Adipocyte (in vitro differentiated cells): Measurements from ENCODE around the gene CIDEB.

Source experiments
- DNase-seq: peaks from one replicate; pipeline ENCODE4 v3.0.0-alpha.2; 2015; ENCODE audit warnings: low read depth
- H3K27me3 ChIP-seq: replicated peaks from 2 replicates; pipeline ENCODE4 v1.7.0; 2013; ENCODE audit warnings: mild to moderate bottlenecking, low read length, moderate library complexity; ENCODE audit not compliant: control insufficient read depth, insufficient read depth
- H3K36me3 ChIP-seq: 2 replicates; pipeline ENCODE4 v1.7.0; 2013; ENCODE audit warnings: low read length, mild to moderate bottlenecking, moderate library complexity; ENCODE audit not compliant: control insufficient read depth, insufficient read depth, severe bottlenecking
- H3K4me1 ChIP-seq: 2 replicates; pipeline ENCODE4 v1.7.0; 2013; ENCODE audit warnings: mild to moderate bottlenecking, low read length, moderate library complexity; ENCODE audit not compliant: control insufficient read depth, insufficient read depth
- H3K4me3 ChIP-seq: 2 replicates; pipeline ENCODE4 v1.7.0; 2013; ENCODE audit warnings: mild to moderate bottlenecking, low read length, moderate library complexity
- H3K9ac ChIP-seq: 2 replicates; pipeline ENCODE4 v1.7.0; 2013; ENCODE audit warnings: mild to moderate bottlenecking, low read length, moderate library complexity
- H3K9me3 ChIP-seq: 2 replicates; pipeline ENCODE4 v1.7.0; 2013; ENCODE audit warnings: mild to moderate bottlenecking, low read length, moderate library complexity; ENCODE audit not compliant: control insufficient read depth

CIDEB gene

DNA sequence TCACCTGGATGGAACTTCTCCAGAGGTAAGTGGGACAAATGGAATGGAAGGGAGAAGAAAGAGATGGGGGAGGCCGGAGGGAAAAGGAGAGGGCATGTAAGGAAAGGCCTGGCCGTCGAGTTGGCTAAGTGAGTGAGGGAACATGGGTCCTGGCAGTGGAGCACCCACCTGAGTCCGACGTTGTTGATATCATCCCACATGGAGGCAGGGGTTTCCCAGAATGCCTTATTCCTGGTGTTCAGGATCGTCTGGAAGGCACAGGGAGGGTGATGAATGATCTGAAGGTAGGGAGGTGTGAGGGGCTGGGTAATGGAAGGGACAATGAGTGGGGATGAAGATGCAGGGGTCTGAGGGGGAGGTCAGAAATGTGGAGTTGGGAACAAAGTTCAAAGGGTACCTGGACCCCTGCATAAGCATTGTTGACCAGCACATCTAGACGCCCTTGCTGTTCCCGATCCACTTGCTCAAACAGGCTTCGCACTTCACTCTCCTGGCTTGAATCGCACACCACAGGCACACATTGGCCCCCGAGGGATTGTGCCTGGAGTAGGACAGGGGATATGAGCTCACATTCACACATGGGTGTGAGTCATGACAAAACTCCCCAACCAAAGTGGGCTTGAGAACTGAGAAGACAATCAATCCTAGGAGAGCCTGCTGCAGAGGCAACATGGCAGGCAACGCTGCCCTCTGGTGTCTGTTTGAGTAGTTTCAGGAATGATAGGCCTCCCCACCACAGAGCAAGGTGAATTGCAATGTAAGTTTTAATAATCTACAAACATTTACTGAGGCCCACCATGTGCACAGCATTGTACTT is 11.2 kb downstream of the CIDEB start:
- Histone ChIP-seq H3K4me1 (peaks cover 23% of the 10 kb centered on the region), H3K9ac (peak overlapping the region; percentile 30), H3K9me3 (no peaks in the 10 kb centered on the region), H3K27me3 (no peaks in the 10 kb centered on the region), H3K36me3 (peaks cover 35% of the 10 kb centered on the region), H3K4me3 (no peak overlapping the region)
- DNase-seq, result peak; percentile 90

DNA sequence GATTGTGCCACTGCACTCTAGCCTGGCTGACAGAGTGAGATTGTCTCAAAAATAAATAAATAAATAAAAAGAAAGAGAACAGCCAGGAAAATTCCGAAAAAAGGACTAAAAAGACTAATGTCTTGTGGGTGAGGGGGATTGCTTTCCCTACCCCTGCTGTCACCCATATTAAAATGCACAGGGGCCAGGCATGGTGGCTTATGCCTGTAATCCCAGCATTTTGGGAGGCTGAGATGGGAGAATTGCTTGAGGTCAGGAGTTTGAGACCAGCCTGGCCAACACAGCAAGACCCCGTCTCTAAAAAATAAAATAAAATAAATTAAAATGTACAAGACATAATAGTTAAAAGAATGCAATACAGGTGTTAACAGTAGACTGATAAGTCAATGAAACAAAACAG is 14.3 kb downstream of the CIDEB start:
- H3K36me3 ChIP-seq, result peaks cover 57% of the 10 kb centered on the region
- no peaks in the 10 kb centered on the region for H3K9me3 ChIP-seq
- H3K4me3 ChIP-seq, result no peak overlapping the region
- DNase-seq, result no peak
- no peak overlapping the region for H3K9ac ChIP-seq
- H3K27me3 ChIP-seq, result no peaks in the 10 kb centered on the region
- H3K4me1 ChIP-seq, result peaks cover 6% of the 10 kb centered on the region

DNA sequence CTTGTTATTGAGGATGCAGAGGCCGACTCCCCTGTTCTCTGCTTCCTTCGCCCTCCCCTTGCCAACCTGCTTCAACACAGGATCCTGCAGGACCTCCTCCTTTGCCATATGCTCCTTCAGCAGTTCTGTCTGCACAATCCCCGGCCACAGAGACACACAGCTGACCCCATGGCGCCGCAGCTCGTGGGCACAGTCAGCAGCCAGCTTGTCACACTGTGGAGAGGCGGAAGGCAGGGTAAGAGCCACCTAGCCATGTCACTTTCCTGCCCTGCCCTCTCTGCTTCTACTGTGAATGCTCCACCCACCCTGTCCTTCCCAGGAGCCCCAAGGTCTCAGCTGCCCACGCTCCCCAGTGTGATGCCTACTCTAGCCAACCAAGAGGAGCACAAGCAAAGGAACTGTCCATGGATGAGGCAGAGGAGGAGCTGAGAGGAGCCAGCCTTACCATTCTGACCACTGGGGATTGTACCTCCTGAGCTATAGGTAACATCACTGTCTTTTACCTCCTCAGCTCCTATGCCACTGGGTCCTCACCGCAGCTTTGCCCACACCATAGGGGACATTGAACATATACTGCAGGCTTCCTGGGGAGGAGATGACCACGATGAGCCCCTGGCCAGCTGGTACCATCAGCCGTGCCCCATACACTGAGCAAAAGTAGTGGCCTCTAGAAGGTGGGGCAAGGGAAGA is 15.5 kb downstream of the CIDEB start:
- Histone ChIP-seq H3K27me3 (no peaks in the 10 kb centered on the region), H3K4me1 (peaks cover 6% of the 10 kb centered on the region), H3K9me3 (no peaks in the 10 kb centered on the region), H3K4me3 (no peak overlapping the region), H3K9ac (no peak overlapping the region), H3K36me3 (peaks cover 57% of the 10 kb centered on the region)
- no peak for DNase-seq

DNA sequence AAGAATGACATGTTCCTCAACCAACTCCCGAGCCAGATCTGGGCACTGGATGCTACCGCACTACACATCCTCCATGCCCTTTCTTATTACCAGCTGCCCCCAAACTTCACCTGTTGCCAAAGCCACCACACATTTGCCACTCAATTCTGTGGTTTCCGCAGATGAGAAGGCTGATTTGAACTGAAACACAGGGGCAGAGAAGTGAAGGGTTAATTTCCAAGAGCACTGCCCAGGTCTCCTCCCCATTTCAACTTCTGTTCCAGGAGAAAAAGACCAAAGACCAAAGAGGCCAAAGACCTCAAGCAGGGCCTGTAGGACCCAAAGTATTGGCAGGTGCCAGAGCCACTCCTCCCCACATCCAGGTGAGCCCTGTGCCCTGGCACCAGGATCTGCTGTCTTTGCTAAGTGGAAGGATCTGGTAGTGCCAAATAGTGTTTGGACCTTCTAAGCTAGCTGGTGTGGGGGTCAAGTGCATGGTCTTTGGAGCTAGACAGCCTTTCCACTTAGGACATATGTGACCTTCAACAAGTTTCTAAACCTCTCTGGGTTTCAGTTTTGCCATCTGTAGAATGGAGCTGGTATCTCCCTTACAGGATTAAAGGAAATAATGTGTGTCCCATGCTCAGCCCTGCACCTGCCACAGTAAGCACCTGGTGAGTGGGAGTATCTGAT is 16.2 kb downstream of the CIDEB start:
- Histone ChIP-seq H3K9me3 (no peaks in the 10 kb centered on the region), H3K4me3 (no peak overlapping the region), H3K36me3 (peaks cover 57% of the 10 kb centered on the region), H3K9ac (no peak overlapping the region), H3K4me1 (peaks cover 4% of the 10 kb centered on the region), H3K27me3 (no peaks in the 10 kb centered on the region)
- no peak for DNase-seq

DNA sequence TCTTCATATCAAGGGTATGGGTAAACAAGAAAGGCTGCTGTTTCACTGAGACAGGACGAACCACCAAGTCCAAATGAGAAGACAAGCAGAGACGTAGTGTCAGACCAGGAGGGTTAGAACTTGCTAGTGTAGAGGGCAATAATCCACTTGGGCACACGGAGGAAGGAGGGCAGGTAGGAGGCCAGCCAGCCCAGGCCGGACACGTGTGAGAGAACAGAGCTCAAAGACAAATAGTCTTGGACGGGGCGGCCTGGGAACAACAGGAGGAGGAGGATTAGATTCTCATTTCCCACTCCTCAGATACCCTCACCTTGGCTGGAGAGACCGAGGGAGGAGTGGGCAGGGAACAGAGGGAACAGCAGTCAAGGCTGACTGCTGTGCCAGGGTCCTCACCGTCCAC is 17.0 kb downstream of the CIDEB start:
- Histone ChIP-seq H3K36me3 (peaks cover 50% of the 10 kb centered on the region), H3K4me1 (no peaks in the 10 kb centered on the region), H3K4me3 (no peak overlapping the region), H3K9ac (no peak overlapping the region), H3K9me3 (no peaks in the 10 kb centered on the region), H3K27me3 (no peaks in the 10 kb centered on the region)
- DNase-seq, result no peak

DNA sequence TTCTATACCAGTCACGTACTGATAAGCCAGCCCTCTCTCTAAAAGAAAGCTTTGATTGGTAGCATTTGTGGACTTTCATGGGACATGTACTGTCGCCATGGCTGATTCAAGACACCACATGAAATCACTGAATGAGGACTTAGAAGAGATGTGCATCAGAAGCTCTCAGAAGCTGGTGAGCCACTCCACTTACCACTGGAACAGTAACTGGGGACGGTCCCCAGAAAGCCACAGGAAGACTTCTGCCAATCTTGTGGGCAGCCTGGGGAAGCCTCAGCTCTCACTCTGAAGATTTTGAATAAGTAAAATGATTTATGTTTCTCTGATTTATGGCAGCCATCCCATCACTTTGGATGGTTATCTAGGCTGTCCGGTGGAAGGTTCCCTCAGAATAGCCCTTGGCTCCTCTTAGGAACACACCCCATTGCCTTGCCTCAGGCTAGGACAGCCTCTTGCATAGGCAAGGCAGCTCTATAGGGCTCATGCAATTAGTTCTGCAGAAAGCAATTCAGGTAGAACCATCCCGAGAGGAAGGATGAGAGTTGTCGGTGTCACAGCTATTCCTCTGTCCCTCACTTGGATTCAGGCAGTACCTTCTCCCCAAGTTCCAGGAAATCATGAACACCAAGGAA is 18.0 kb downstream of the CIDEB start:
- H3K4me3 ChIP-seq, result no peak overlapping the region
- H3K9ac ChIP-seq, result no peak overlapping the region
- H3K27me3 ChIP-seq, result no peaks in the 10 kb centered on the region
- H3K4me1 ChIP-seq, result no peaks in the 10 kb centered on the region
- no peaks in the 10 kb centered on the region for H3K9me3 ChIP-seq
- peaks cover 41% of the 10 kb centered on the region for H3K36me3 ChIP-seq
- no peak for DNase-seq

DNA sequence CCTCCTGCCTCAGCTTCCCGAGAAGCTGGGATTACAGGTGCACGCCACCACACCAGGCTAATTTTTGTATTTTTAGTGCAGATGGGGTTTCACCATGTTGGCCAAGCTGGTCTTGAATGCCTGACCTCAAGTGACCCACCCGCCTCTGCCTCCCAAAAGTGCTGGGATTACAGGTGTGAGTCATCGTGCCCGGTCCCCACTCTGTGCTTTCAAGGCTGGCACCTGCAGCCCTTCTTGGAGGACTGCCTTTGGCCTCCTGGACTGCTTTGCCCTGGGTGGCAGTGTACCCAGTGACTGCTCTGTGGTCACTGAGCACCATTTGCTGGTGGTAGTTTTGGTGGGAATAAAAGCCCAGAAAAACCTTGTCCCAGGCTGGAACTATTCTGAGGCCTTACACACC is 20.8 kb downstream of the CIDEB start:
- H3K27me3 ChIP-seq, result no peaks in the 10 kb centered on the region
- H3K9ac ChIP-seq, result no peak overlapping the region
- peaks cover 27% of the 10 kb centered on the region for H3K36me3 ChIP-seq
- no peaks in the 10 kb centered on the region for H3K4me1 ChIP-seq
- H3K9me3 ChIP-seq, result no peaks in the 10 kb centered on the region
- no peak overlapping the region for H3K4me3 ChIP-seq
- DNase-seq, result no peak

DNA sequence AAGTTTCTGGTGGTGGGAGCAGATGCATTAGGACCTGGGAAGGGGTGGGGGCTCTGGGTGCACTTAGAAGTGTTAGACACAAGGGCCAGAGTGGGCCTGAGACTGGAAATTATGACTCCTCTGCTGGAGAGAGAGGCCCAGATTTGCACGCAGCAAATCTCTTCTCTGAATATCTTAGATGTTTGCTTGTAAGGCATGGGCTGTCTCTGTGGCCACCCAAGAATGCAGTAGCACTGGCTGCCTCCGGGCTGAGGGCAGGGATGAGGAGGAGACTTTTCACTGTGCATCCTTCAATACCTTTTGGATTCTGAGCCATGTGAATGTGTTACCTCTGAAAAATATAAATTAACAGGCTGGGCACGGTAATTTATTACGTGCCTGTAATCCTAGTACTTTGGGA is 22.4 kb downstream of the CIDEB start:
- peaks cover 12% of the 10 kb centered on the region for H3K36me3 ChIP-seq
- peaks cover 12% of the 10 kb centered on the region for H3K4me1 ChIP-seq
- no peaks in the 10 kb centered on the region for H3K9me3 ChIP-seq
- no peak overlapping the region for H3K4me3 ChIP-seq
- peak; percentile 22 for DNase-seq
- H3K27me3 ChIP-seq, result no peaks in the 10 kb centered on the region
- no peak overlapping the region for H3K9ac ChIP-seq

DNA sequence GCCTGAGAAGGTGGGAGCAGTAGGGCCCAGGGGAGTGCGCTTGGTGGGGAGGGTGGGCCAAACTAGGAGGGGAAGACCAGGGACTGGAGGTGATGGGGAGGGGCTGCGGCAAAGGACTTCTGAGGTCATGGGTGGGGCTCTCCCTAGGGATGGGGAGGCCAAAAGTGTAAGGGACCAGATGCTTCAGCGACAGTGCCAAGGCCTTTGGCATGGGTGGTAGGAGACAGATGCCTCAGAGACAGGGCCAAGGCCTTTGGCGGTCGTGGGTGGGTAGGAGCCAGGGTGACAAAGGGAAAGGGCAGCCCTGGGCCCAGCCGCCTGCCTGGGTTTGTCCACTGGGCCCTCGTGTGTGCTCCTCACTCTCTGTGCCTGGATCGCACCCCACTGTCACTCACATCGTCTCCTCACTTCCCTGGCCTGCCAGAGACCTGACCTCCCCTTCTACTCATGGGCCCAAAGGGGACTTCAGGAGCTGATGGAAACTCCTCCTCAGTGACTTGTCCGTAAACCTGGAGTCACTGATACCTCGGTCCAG is 23.2 kb downstream of the CIDEB start:
- H3K4me1 ChIP-seq, result peaks cover 17% of the 10 kb centered on the region
- no peaks in the 10 kb centered on the region for H3K9me3 ChIP-seq
- DNase-seq, result no peak
- no peak overlapping the region for H3K9ac ChIP-seq
- H3K36me3 ChIP-seq, result peaks cover 4% of the 10 kb centered on the region
- H3K4me3 ChIP-seq, result no peak overlapping the region
- no peaks in the 10 kb centered on the region for H3K27me3 ChIP-seq

DNA sequence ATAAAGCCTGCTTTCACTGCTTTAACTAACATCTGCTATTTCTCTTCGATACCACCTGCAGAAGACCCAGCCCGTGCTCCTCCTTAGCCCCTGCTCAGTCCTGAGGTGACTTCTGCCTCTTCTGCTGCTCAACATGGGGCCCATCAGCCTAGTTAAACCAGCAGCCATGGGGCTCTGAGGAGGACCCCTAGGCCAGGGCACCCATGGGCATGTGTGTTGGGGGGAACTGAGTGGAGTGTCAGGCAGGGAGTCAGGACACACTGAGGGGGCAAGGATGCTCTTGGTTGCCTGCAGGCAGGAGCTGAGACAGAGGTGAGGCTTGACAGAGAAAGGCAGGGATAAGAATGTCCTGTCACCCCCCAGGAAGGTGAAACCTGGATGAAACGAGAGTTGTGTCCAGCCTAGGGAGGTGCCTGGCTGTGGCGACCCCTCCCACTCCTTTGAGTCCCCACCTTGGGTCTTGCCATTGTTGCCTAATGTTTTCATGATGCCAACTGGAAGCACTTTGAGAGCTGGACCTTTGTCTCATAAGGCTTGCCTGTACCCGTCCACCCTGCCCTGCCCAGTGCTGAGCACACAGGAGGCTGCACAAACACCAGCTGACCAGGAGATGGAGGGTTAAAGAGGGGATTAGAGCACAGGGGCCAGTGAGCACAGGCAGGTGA is 23.8 kb downstream of the CIDEB start:
- H3K9ac ChIP-seq, result no peak overlapping the region
- H3K36me3 ChIP-seq, result no peaks in the 10 kb centered on the region
- H3K9me3 ChIP-seq, result no peaks in the 10 kb centered on the region
- no peaks in the 10 kb centered on the region for H3K27me3 ChIP-seq
- H3K4me1 ChIP-seq, result peaks cover 23% of the 10 kb centered on the region
- no peak for DNase-seq
- H3K4me3 ChIP-seq, result no peak overlapping the region
